ENCODE data around the gene COX19. TPM values are rescaled to one million over a fixed set of nuclear protein-coding genes. Genes with fewer than 3 reads are reported as not detected.

COX19 gene
- total and polyA plus RNA-seq, 2 donors (not counting 3 experiments of a cell fraction or from before 2014, with no cell fraction given), result 6.8 to 10.6 TPM

GRCh38 chr7:981793-982510, 6.6 kb upstream of the COX19 start:
- POLR2A ChIA-PET, result no interaction called here
- Histone ChIP-seq H3K4me2 (ENCODE audit: insufficient read depth, low read length) (no peak overlapping the region), H4K20me1 (replicated peaks; ENCODE audit: control insufficient read depth, extremely low read depth, insufficient read depth, low read length) (no peaks in the 10 kb centered on the region), H3K36me3 (ENCODE audit: control insufficient read depth in 2 of 2, extremely low read depth in 1 of 2, insufficient read depth in 2 of 2, low read length in 2 of 2) (no peaks in the 10 kb centered on the region), H3K27ac (ENCODE audit: insufficient read depth, low read depth, low read length) (no peak overlapping the region), H3K4me1 (ENCODE audit: control insufficient read depth, extremely low read depth, insufficient read depth, low read length) (no peaks in the 10 kb centered on the region), H3K27me3 (ENCODE audit: control insufficient read depth in 2 of 2, insufficient read depth in 2 of 2, low read length in 2 of 2) (no peaks in the 10 kb centered on the region), H3K4me3 (replicated peaks in 1 of 3; ENCODE audit: insufficient read depth in 1 of 3, low read depth in 1 of 3, low read length in 3 of 3) (no peak overlapping the region), H3K9ac (replicated peaks; ENCODE audit: extremely low read depth, insufficient read depth, low read length) (no peak overlapping the region), H3K79me2 (ENCODE audit: control insufficient read depth, insufficient read depth, low read length) (no peaks in the 10 kb centered on the region), H2AFZ (ENCODE audit: low read depth, low read length) (no peak overlapping the region), H3K9me3 (replicated peaks; ENCODE audit: control insufficient read depth, insufficient read depth, low read length) (no peaks in the 10 kb centered on the region), H3K9me1 (replicated peaks; ENCODE audit: control insufficient read depth, extremely low read depth, insufficient read depth, low read length) (no peaks in the 10 kb centered on the region)
- dilution Hi-C loops (cut with MboI; ENCODE audit: extremely low pct_ligation_motif_present, low sequenced_read_pairs) (no loop called here), intact Hi-C loops (cut with micrococcal nuclease) (no loop called here)
- no TSS peak for BruUV-seq (replicated peaks)
- TF ChIP-seq POLR2A (IDR thresholded peaks at IDR 0.05; ENCODE audit: low read depth, low read length) (no peak), POLR2AphosphoS5 (IDR thresholded peaks at IDR 0.05; ENCODE audit: insufficient read depth, low read depth, low read length) (no peak), EZH2 (IDR thresholded peaks at IDR 0.05; ENCODE audit: borderline replicate concordance, low read depth, low read length, severe bottlenecking) (no peak), MYC (IDR thresholded peaks at IDR 0.05; ENCODE audit: low read depth, low read length) (no peak), MAX (IDR thresholded peaks at IDR 0.05; ENCODE audit: insufficient read depth, insufficient read length) (no peak), FOS (IDR thresholded peaks at IDR 0.05; ENCODE audit: borderline replicate concordance, insufficient read depth, low read length) (no peak)
- DNase-seq (ENCODE audit: low read depth, low spot score) (no peak), FAIRE-seq (no peak)
- CTCF ChIA-PET, result interaction anchor here (0.9 to 1.5 kb wide), 2 partner anchors 11 to 84 kb away, joined by 5 read pairs; no protein-coding TSS in a partner anchor

- intact Hi-C loops (cut with micrococcal nuclease) (no loop called here), dilution Hi-C loops (cut with MboI; ENCODE audit: extremely low pct_ligation_motif_present, low sequenced_read_pairs) (no loop called here)
- Histone ChIP-seq H3K9me1 (replicated peaks; ENCODE audit: control insufficient read depth, extremely low read depth, insufficient read depth, low read length) (no peaks in the 10 kb centered on the region), H3K4me1 (ENCODE audit: control insufficient read depth, extremely low read depth, insufficient read depth, low read length) (peaks cover 2% of the 10 kb centered on the region), H3K27me3 (ENCODE audit: control insufficient read depth in 2 of 2, insufficient read depth in 2 of 2, low read length in 2 of 2) (no peaks in the 10 kb centered on the region), H3K27ac (ENCODE audit: insufficient read depth, low read depth, low read length) (no peak overlapping the region), H4K20me1 (replicated peaks; ENCODE audit: control insufficient read depth, extremely low read depth, insufficient read depth, low read length) (no peaks in the 10 kb centered on the region), H2AFZ (ENCODE audit: low read depth, low read length) (no peak overlapping the region), H3K9ac (replicated peaks; ENCODE audit: extremely low read depth, insufficient read depth, low read length) (no peak overlapping the region), H3K4me2 (ENCODE audit: insufficient read depth, low read length) (no peak overlapping the region), H3K36me3 (ENCODE audit: control insufficient read depth in 2 of 2, extremely low read depth in 1 of 2, insufficient read depth in 2 of 2, low read length in 2 of 2) (no peaks in the 10 kb centered on the region), H3K9me3 (replicated peaks; ENCODE audit: control insufficient read depth, insufficient read depth, low read length) (no peaks in the 10 kb centered on the region), H3K4me3 (replicated peaks in 1 of 3; ENCODE audit: insufficient read depth in 1 of 3, low read depth in 1 of 3, low read length in 3 of 3) (no peak overlapping the region), H3K79me2 (ENCODE audit: control insufficient read depth, insufficient read depth, low read length) (peaks cover 3% of the 10 kb centered on the region)
- CTCF ChIA-PET, result no interaction called here
- no peak for FAIRE-seq
- POLR2A ChIA-PET, result no interaction called here
- TF ChIP-seq JUN (IDR thresholded peaks at IDR 0.05; ENCODE audit: borderline replicate concordance, insufficient read depth, insufficient read length, low read depth) (no peak), EZH2 (IDR thresholded peaks at IDR 0.05; ENCODE audit: borderline replicate concordance, low read depth, low read length, severe bottlenecking) (no peak), POLR2A (IDR thresholded peaks at IDR 0.05; ENCODE audit: low read depth, low read length) (no peak), FOS (IDR thresholded peaks at IDR 0.05; ENCODE audit: borderline replicate concordance, insufficient read depth, low read length) (no peak), MAX (IDR thresholded peaks at IDR 0.05; ENCODE audit: insufficient read depth, insufficient read length) (no peak), POLR2AphosphoS5 (IDR thresholded peaks at IDR 0.05; ENCODE audit: insufficient read depth, low read depth, low read length) (no peak), GATA2 (IDR thresholded peaks at IDR 0.05; ENCODE audit: insufficient read depth, insufficient read length, low read depth, low read length) (no peak)
- TF ChIP-seq, protein P1, sequence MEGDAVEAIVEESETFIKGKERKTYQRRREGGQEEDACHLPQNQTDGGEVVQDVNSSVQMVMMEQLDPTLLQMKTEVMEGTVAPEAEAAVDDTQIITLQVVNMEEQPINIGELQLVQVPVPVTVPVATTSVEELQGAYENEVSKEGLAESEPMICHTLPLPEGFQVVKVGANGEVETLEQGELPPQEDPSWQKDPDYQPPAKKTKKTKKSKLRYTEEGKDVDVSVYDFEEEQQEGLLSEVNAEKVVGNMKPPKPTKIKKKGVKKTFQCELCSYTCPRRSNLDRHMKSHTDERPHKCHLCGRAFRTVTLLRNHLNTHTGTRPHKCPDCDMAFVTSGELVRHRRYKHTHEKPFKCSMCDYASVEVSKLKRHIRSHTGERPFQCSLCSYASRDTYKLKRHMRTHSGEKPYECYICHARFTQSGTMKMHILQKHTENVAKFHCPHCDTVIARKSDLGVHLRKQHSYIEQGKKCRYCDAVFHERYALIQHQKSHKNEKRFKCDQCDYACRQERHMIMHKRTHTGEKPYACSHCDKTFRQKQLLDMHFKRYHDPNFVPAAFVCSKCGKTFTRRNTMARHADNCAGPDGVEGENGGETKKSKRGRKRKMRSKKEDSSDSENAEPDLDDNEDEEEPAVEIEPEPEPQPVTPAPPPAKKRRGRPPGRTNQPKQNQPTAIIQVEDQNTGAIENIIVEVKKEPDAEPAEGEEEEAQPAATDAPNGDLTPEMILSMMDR (IDR thresholded peaks at IDR 0.05; ENCODE audit: extremely low read depth in 1 of 2, insufficient read depth in 1 of 2, low read depth in 1 of 2, low read length in 2 of 2), result no peak
- BruUV-seq (replicated peaks), result no TSS peak
- DNase-seq (ENCODE audit: low read depth, low spot score), result peak; percentile 40
These were observed 4.7 kb upstream of the COX19 start for GRCh38 chr7:979886-980571.
